Nucleus accumbens (tissue), 56 donors: ENCODE measurements around the gene SHROOM3.
"Not testable (repeated sequence)": the region's sequence is repeated elsewhere in the genome, so short reads cannot be mapped to it uniquely, and the experiment has no call there.

ENCODE experiments used
- DNase-seq, 56 donors: peaks; one replicate each; lab custom pipeline; 2025; lab: John Stamatoyannopoulos, UW

The SHROOM3 gene

GRCh38 chr4:76708971-76709771, 274.1 kb downstream of the SHROOM3 start:
- DNase-seq = no peak

GRCh38 chr4:76709772-76710090, 274.7 kb downstream of the SHROOM3 start:
- DNase-seq = no peak

DNA sequence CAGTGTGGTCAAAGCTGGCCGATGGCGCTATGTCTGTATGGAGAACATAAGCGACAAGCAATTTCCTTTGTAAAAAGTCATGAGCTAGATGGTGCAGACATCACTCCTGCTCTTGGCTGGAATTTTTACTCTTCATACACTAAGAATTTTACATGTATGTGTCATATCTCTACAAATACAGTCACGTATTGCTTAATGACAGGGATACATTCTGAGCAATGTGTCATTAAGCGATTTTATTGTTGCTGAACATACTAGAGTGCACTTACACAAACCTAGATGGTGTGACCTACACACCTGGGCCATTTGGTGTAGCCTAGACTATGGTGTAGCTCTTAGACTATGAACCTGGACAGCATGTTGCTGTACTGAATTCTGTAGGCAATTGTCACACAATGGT, 277.5 kb downstream of the SHROOM3 start:
- no peak for DNase-seq

GRCh38 chr4:76714226-76714625, 279.2 kb downstream of the SHROOM3 start:
- DNase-seq = no peak

DNA sequence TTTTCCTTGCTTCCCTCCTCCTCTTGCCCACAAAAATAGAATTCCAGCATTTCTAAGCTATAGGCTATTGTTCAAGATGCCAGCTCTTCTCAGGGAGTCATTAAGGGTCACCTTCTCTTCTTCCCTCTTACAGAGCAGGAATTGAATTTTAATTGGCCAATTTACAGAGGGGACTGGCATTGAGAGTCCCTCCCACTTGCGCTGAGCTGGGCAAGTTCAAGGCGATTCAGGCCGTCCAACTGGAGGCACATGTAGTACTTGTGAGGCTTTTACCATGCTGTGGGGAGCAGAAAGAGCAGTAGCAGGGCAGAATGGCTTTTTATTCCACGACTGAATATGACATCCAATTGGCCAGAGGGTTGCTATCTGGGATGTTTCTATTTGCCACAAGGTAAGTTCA, 281.0 kb downstream of the SHROOM3 start:
- DNase-seq = no peak

DNA sequence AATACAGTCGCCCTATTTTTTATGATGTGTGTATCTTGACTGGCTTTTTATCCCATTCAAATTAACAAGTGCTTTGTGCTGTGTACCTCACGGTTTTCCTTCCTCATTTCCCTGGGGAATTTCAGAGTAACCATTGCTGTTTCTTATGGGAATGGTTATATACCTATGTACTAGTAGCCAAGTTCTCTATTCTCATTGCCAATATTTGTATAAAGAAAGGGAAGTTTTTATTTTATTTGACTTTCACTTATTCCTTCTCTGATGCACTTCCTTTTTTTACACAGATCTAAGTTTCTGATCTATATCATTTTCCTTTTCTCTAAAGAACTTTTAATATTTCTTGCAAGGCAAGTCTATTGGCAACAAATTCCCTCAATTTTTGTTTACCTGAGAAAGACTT, 281.6 kb downstream of the SHROOM3 start:
- DNase-seq = no peak

- no peak for DNase-seq
Measured at GRCh38 chr4:76717431-76717830, 282.4 kb downstream of the SHROOM3 start.

DNA sequence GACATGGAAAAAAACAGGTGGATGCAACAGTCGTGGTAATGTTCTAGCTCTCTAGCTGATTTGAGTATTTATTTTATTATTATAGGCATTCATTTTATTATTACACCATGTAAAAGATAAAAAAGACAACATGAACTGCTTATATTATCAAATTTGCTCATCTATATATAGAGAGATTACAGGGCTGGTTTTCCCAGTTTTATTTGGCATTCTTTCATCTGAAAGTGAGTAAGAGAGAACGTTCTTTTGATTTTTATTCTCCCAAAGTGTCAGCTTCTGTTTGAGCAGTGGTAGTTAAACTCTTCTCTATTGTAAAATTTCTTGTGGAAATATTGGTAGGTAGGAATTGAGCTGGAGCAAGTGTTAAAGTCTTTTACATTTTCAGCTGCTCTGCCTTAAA, 283.0 kb downstream of the SHROOM3 start:
- DNase-seq = no peak

GRCh38 chr4:76718831-76719230, 283.8 kb downstream of the SHROOM3 start:
- DNase-seq = no peak

GRCh38 chr4:76720121-76720520, 285.1 kb downstream of the SHROOM3 start:
- no peak for DNase-seq

DNA sequence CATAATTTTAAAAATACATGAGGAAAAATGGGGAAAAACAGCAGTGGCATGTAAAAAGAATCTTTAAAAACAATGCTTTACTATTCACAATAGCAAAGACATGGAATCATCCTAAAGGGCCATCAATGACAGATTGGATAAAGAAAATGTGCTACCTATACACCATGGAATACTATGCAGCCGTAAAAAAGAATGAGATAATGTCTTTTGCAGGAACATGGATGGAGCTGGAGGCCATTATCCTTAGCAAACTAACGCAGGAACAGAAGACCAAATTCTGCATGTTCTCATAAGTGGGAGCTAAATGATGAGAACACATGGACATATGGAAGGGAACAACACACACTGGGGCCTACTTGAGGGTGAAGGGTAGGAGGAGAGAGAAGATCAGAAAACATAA, 287.1 kb downstream of the SHROOM3 start:
- DNase-seq = not testable (repeated sequence)

DNA sequence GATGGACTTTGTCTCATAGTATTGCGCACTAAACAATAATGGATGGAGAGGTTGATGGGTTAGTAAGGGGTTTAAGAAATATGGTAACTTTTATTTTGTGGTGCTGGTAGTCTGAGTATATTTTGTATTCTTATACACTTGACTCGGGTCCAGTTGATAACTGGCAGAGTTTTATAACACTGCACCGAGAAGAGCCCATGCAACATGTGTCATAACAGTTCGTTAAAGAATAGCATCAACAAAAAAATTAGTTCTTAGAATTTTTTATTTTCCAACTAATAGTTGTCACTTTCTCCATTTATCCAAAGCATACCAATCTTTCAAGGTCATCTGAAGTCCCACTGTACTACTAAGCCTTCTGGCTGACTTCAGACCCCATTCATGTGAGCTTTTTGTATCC, 287.8 kb downstream of the SHROOM3 start:
- no peak for DNase-seq

GRCh38 chr4:76723373-76723772, 288.3 kb downstream of the SHROOM3 start:
- DNase-seq = no peak

DNA sequence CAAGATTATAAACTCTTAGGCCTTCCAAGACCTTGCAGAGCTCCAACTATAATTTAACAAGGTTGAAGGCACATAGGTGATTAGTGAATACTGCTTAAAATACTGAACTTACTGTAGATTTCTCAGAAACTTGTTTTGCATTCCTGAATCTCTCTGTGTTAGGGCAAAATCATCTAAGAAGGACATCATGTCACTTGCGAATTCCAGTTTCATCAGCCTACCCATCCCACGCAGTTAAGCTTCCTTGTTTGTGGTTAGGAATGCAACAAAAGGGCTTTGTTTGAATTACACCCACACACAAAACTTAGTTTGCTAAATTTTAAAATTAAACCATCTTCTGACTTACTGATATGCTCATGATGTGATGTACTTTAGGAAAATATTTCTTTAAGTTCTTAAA, 288.9 kb downstream of the SHROOM3 start:
- no peak for DNase-seq

- no peak for DNase-seq
Measured at GRCh38 chr4:76725039-76725438, 290.0 kb downstream of the SHROOM3 start.

DNA sequence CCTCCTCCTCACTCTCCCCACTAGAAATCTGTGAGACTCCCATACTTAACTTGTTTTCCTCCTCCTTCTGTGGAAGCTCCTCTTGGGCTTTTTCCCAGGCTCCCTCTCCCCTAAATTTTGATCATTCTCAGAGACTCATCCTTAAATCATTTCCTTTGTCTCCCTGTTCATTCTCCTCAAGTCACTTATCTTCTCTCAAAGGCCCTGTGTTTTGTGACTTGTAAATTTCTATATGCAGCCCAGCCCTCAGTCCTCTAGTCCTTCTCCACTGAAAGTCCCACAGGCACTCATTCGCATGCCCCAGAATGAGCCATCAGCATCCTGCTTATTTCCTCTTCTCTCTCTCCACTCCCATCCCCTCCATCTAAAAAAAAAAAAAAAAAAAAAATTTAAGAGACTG, 291.1 kb downstream of the SHROOM3 start:
- no peak for DNase-seq

GRCh38 chr4:76726631-76727030, 291.6 kb downstream of the SHROOM3 start:
- DNase-seq = no peak

- DNase-seq = not testable (repeated sequence)
Measured at GRCh38 chr4:76727934-76728333, 292.9 kb downstream of the SHROOM3 start.

DNA sequence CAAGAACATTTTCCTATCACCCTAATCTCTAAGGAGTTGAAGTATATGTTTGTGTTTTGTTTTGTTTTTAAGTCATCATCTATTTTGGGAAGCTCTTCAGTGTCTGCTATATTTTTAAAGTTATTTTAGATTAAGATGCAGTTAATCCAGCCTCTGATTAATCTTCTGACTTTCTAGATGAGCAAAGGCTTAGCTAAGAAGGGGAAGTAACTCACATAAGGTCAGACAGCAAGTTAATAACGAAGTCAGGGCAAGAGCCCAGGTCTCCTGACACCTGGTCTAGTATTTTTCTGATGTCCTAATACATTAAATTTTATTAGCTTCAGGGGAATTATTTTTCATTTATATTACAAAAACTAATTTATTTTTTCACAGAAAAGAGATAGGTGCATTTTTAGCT, 294.4 kb downstream of the SHROOM3 start:
- no peak for DNase-seq

DNA sequence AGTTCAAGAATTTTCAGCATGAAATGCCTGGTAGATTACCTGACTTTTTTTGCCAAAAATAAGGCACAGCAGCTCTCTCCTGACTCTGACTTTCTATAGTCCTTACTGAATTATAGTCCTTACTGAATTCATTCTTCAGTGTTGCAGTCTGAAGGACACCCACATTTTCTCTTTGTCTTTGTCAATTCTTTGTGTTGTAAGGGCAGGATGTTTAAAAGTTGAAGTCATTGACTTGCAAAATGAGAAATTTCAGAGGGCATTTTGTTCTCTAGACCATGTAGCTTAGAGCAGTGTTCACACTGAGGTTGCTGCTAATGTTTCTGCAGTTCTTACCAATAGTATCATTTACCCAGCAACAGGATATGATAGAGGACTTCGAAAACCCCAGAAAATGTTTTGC, 295.0 kb downstream of the SHROOM3 start:
- DNase-seq = no peak

- DNase-seq = no peak
Measured at GRCh38 chr4:76732246-76732645, 297.2 kb downstream of the SHROOM3 start.

DNA sequence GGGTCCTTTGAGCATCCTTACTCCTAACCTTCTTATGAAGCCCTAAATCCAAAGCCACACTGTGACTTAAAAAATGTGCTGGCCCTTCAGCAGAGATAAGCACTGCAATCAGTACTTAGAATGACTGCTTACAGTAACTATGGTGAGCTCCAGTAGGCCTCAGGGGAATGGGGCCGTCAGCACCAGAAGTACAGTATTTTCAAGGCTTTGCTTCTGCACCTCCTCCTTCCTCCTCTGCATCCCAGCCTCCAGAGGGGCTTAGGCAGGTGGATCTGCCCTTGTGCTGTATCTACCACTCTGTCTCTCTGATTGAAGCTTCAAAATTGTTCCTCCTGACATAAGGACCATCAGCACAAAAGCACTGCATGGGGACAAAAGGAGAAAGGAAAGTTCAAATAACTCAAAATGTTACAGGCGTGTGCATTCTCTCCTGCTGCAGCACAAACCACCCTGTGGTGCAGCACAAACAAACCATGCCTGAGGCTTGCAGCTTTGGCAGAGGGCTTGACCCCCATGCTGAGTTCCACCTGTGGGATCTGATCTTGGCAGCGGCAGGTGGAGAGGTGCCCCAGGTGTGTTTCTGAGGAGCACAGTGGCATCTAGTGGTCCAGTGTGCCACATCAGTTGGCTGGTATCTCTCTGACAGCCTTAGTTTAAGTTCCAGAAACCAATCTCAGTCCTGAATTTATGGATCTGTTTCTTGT, 298.2 kb downstream of the SHROOM3 start:
- no peak for DNase-seq
